Cardiac fibroblast (primary cell): Measurements from ENCODE around the gene CCR7.

ENCODE experiments used
- DNase-seq, 2 donors: peaks; one replicate each; pipeline versions ENCODE4 v3.0.0 to v3.0.0-alpha.2; 2010; ENCODE audit warnings: low read depth in 2 of 2
- H3K4me3 ChIP-seq, 2 donors: replicated peaks in 1 of 2; 1 replicate in 1 of 2; 2 replicates in 1 of 2; pipeline ENCODE4 v1.5.1; 2011; ENCODE audit warnings: low read depth in 2 of 2, low read length in 2 of 2, mild to moderate bottlenecking in 2 of 2, moderate library complexity in 1 of 2
- TF ChIP-seq, protein P1 (sequence below): IDR thresholded peaks from one replicate; pipeline ENCODE4 v1.5.1; 2011; ENCODE audit warnings: low read depth, mild to moderate bottlenecking, low read length, inconsistent platforms

The CCR7 gene

DNA sequence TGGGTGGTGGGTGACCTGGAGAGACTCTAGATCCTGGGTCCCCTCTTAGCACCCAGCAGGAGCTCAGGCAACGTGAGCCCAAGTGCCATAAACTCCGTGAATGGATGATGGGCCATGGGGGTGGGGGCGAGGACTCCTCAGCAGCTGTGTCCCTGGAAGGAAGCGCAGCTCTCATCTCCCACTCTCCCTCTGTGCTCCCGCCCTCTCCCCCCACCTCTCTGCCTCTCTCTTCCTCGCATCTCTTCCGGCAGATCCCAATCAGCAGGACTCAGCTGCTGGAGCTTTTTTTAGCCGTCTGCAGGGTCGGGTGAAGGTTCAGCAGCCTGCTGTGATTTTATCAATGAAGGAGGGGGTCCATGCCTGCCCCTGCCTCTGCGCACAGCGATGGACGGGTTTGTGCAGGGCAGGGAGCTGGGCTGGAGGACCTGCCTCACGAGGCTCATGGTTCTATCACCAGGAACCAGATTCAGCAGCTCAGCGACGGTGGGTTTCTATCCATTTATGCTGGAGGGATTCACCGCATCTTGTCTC is 8.3 kb downstream of the CCR7 start:
- DNase-seq: peak in 1 of 2 donors; percentile 20

DNA sequence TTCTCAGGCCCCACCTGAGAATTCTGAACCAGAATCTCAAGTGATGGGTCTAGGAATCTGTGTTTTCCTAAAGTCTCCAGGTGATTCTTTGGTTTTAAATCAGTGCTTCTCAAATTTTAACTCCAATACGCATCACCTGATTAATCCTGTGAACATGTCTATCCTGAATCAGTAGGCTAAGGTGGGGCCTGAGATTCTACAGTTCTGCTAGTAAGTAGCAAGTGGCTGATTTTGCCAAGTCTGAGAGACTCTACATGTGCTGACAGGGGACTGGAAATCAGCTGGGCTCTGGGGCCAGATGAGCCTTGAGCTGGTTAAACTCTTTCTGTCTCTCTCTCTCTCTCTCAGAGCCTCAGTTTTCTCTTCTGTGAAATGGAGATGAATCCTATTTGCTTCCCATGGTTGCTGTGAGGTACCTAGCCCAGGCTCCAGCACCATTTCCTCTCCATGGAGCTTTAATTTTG is 9.0 kb downstream of the CCR7 start:
- DNase-seq: no peak
- TF ChIP-seq, protein P1, sequence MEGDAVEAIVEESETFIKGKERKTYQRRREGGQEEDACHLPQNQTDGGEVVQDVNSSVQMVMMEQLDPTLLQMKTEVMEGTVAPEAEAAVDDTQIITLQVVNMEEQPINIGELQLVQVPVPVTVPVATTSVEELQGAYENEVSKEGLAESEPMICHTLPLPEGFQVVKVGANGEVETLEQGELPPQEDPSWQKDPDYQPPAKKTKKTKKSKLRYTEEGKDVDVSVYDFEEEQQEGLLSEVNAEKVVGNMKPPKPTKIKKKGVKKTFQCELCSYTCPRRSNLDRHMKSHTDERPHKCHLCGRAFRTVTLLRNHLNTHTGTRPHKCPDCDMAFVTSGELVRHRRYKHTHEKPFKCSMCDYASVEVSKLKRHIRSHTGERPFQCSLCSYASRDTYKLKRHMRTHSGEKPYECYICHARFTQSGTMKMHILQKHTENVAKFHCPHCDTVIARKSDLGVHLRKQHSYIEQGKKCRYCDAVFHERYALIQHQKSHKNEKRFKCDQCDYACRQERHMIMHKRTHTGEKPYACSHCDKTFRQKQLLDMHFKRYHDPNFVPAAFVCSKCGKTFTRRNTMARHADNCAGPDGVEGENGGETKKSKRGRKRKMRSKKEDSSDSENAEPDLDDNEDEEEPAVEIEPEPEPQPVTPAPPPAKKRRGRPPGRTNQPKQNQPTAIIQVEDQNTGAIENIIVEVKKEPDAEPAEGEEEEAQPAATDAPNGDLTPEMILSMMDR: no peak

More for the DNA sequence above, 8.3 kb downstream of the CCR7 start:
- TF ChIP-seq, protein P1: no peak
- H3K4me3 ChIP-seq: peak overlapping the region in 1 of 2 donors; percentile 2

DNA sequence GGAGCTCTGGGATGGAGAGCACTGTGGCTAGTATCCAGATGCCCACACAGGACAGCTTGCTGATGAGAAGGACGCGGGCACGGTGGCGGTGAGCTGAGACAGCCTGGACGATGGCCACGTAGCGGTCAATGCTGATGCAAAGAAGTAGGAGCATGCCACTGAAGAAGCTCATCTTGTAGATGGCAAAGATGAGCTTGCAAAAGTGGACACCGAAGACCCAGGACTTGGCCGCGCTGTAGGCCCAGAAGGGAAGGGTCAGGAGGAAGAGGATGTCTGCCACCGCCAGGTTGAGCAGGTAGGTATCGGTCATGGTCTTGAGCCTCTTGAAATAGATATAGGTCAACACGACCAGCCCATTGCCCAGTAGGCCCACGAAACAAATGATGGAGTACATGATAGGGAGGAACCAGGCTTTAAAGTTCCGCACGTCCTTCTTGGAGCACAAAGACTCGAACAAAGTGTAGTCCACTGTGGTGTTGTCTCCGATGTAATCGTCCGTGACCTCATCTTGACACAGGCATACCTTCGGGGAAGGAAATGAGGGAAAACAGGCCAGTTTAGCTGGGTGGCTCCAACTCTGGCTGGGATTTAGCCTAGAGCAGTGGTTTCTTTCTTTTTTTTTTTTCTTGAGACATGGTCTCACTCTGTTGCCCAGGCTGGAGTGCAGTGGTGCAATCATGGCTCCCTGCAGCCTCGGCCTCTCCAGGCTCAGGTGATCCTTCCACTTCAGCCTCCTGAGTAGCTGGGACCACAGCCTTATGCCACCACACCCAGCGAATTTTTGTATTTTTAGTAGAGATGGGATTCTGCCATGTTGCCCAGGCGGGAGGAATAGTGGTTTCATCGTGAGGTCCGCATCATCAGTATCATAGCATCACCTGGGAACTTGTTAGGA is 9.7 kb downstream of the CCR7 start:
- TF ChIP-seq, protein P1: no peak
- H3K4me3 ChIP-seq: no peak overlapping the region
- DNase-seq: no peak

More for the DNA sequence above, 9.0 kb downstream of the CCR7 start:
- H3K4me3 ChIP-seq: no peak overlapping the region

DNA sequence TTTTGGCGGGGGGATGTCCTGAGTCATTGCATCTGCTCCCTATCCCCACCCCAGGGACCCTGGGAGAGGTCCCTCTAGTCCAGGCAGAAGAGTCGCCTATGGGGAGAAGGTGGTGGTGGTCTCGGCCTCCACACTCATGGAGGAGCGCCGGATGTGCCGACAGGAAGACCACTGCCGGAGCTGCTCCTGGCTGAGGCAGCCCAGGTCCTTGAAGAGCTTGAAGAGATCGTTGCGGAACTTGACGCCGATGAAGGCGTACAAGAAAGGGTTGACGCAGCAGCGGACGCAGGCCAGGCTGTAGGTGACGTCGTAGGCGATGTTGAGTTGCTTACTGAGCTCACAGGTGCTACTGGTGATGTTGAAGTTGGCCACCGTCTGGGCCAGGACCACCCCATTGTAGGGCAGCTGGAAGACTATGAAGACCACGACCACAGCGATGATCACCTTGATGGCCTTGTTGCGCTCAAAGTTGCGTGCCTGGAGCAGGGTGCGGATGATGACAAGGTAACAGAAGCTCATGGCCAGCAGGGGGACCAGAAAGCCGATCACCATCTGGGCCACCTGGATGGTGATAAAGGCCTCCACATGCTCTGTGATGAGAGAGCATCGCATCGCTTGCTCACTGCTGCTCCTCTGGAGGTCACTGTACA is 10.5 kb downstream of the CCR7 start:
- TF ChIP-seq, protein P1: no peak
- DNase-seq: no peak
- no peak overlapping the region for H3K4me3 ChIP-seq

DNA sequence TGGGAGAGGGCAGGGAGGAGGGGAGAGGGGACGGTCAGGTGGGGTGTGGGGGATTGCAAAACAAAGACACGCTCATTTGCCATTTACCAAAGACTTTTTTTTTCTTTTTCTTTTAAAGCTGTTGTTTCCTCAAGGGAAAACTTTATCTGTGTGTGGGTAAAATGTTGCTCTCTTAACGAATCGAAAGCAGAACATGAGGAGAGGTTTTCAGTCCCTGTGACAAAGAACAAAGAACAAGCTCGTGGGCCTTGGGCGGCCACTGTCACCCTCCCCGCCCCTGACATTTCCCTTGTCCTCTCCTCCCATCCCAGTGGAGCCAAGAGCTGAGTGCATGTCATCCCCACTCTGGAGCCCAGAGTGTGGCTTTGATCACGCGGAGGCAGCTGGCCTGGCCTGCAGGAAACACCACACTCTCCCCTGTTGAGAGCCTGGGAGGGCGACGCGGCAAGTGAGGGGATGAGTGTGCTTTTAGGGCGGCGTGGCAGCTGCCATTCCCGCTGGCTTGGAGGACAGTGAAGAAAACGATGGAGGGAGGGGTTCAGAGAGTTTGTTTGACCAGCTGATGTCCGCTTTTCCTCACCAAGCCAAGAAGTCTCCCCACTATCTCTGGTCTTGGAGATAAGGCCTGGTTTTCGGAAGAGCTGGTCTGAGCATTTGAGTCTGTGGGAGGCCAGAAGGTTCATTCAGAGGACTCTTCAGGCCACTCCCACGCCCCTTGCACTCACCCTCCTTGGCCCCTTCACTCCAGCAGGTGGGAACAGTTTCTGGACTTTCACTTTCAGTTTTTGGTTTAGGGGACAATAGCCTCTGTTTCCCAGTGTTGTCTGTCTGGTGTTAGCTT is 11.4 kb downstream of the CCR7 start:
- DNase-seq: peak; percentile 80 to 91
- H3K4me3 ChIP-seq: peak overlapping the region in 1 of 2 donors; percentile 21
- TF ChIP-seq, protein P1: no peak
